ENCODE measurements around the gene GSC2.

Gene GSC2

GRCh38 chr22:19152942-19153883, 3.1 kb upstream of the GSC2 start:
- DNase-seq: no peak

GRCh38 chr22:19151329-19152191, 1.5 kb upstream of the GSC2 start:
- DNase-seq: no peak

GRCh38 chr22:19150482-19151328, 613 bp upstream of the GSC2 start:
- DNase-seq: no peak

GRCh38 chr22:19149047-19149883, 827 bp downstream of the GSC2 start:
- DNase-seq: peak; percentile 54

- no peak for DNase-seq
Observed at GRCh38 chr22:19148417-19149046, 1.6 kb downstream of the GSC2 start.

- DNase-seq: no peak
Observed at GRCh38 chr22:19147195-19147780, 2.8 kb downstream of the GSC2 start.

- DNase-seq: no peak
Observed at GRCh38 chr22:19146215-19146968, 3.7 kb downstream of the GSC2 start.

GRCh38 chr22:19143967-19144400, 6.1 kb downstream of the GSC2 start:
- DNase-seq: peak; percentile 66

- DNase-seq: no peak
Observed at GRCh38 chr22:19143212-19143611, 6.9 kb downstream of the GSC2 start.

- no peak for DNase-seq
Observed at GRCh38 chr22:19142394-19142793, 7.7 kb downstream of the GSC2 start.

- no peak for DNase-seq
Observed at GRCh38 chr22:19139974-19140373, 10.1 kb downstream of the GSC2 start.

GRCh38 chr22:19139001-19139356, 11.1 kb downstream of the GSC2 start:
- DNase-seq: no peak

- no peak for DNase-seq
Observed at GRCh38 chr22:19138217-19139000, 11.7 kb downstream of the GSC2 start.

- DNase-seq: no peak
Observed at GRCh38 chr22:19137384-19138216, 12.5 kb downstream of the GSC2 start.

- no peak for DNase-seq
Observed at GRCh38 chr22:19136915-19137314, 13.2 kb downstream of the GSC2 start.

- DNase-seq: no peak
Observed at GRCh38 chr22:19134874-19135273, 15.2 kb downstream of the GSC2 start.

GRCh38 chr22:19134176-19134831, 15.8 kb downstream of the GSC2 start:
- DNase-seq: no peak

- DNase-seq: no peak
Observed at GRCh38 chr22:19133561-19133960, 16.5 kb downstream of the GSC2 start.

Measured in activated CD4-positive, alpha-beta T cell treated with anti-CD3 and anti-CD28 coated beads for 48 hours (primary cell).